GM19099 (cell line): ENCODE measurements around the gene CST9L.

Experiments used
- POLR2A ChIP-seq: IDR thresholded peaks from 3 replicates; pipeline ENCODE4 v1.6.1; 2011; ENCODE audit warnings: low read depth; ENCODE audit not compliant: insufficient read length; ENCODE audit errors: extremely low read depth

The CST9L gene

GRCh38 chr20:23541330-23541729 lies 27.0 kb downstream of the CST9L start:
- no peak for TF ChIP-seq POLR2A

- no peak for TF ChIP-seq POLR2A
Measured at GRCh38 chr20:23540624-23541023, 27.7 kb downstream of the CST9L start.

- no peak for TF ChIP-seq POLR2A
Measured at GRCh38 chr20:23537030-23537429, 31.3 kb downstream of the CST9L start.

- no peak for TF ChIP-seq POLR2A
Measured at GRCh38 chr20:23536328-23536974, 31.8 kb downstream of the CST9L start.

GRCh38 chr20:23534801-23535593 lies 33.3 kb downstream of the CST9L start:
- no peak for TF ChIP-seq POLR2A

GRCh38 chr20:23533161-23533560 lies 35.1 kb downstream of the CST9L start:
- TF ChIP-seq POLR2A, result no peak

GRCh38 chr20:23532533-23532932 lies 35.8 kb downstream of the CST9L start:
- TF ChIP-seq POLR2A, result no peak

GRCh38 chr20:23530937-23531567 lies 37.2 kb downstream of the CST9L start:
- no peak for TF ChIP-seq POLR2A

GRCh38 chr20:23528867-23529431 lies 39.3 kb downstream of the CST9L start:
- no peak for TF ChIP-seq POLR2A

- TF ChIP-seq POLR2A, result no peak
Measured at GRCh38 chr20:23526850-23527249, 41.4 kb downstream of the CST9L start.

- TF ChIP-seq POLR2A, result no peak
Measured at GRCh38 chr20:23524146-23524545, 44.1 kb downstream of the CST9L start.

GRCh38 chr20:23520185-23520584 lies 48.1 kb downstream of the CST9L start:
- TF ChIP-seq POLR2A, result no peak

- no peak for TF ChIP-seq POLR2A
Measured at GRCh38 chr20:23519556-23519955, 48.7 kb downstream of the CST9L start.

GRCh38 chr20:23517719-23518118 lies 50.6 kb downstream of the CST9L start:
- no peak for TF ChIP-seq POLR2A

- TF ChIP-seq POLR2A, result no peak
Measured at GRCh38 chr20:23515250-23515939, 52.9 kb downstream of the CST9L start.

GRCh38 chr20:23514848-23515247 lies 53.4 kb downstream of the CST9L start:
- no peak for TF ChIP-seq POLR2A
